Mucosa of rectum (tissue), 2 donors: ENCODE results near the gene HORMAD2.
"Not testable (repeated sequence)": the region's sequence is repeated elsewhere in the genome, so short reads cannot be mapped to it uniquely, and the experiment has no call there.

Source experiments
- H3K27ac ChIP-seq, 2 donors: one replicate each; pipeline ENCODE4 v1.7.0; 2013; ENCODE audit warnings: inconsistent platforms in 2 of 2, low read depth in 2 of 2, low read length in 2 of 2
- H3K27me3 ChIP-seq, 2 donors: one replicate each; pipeline ENCODE4 v1.7.0; 2013; ENCODE audit warnings: low read length in 2 of 2; ENCODE audit not compliant: control insufficient read depth in 2 of 2, insufficient read depth in 2 of 2
- H3K36me3 ChIP-seq, 2 donors: one replicate each; pipeline ENCODE4 v1.7.0; 2013; ENCODE audit warnings: low read length in 2 of 2; ENCODE audit not compliant: control insufficient read depth in 2 of 2, insufficient read depth in 2 of 2
- H3K4me1 ChIP-seq, 2 donors: one replicate each; pipeline ENCODE4 v1.7.0; 2013; ENCODE audit warnings: low read length in 2 of 2, mild to moderate bottlenecking in 1 of 2; ENCODE audit not compliant: control insufficient read depth in 2 of 2, insufficient read depth in 2 of 2
- H3K4me3 ChIP-seq, 2 donors: one replicate each; pipeline ENCODE4 v1.7.0; 2013; ENCODE audit warnings: low read length in 2 of 2
- H3K9ac ChIP-seq, 2 donors: one replicate each; pipeline ENCODE4 v1.7.0; 2013; ENCODE audit warnings: low read length in 2 of 2, low read depth in 1 of 2, mild to moderate bottlenecking in 1 of 2
- H3K9me3 ChIP-seq, 2 donors: one replicate each; pipeline ENCODE4 v1.7.0; 2013; ENCODE audit warnings: low read length in 2 of 2; ENCODE audit not compliant: control insufficient read depth in 2 of 2
- donor health status: healthy.
- donor health status: Normal muscosa, but diverticular disease.

Gene HORMAD2

GRCh38 chr22:30092686-30093085 is 12.4 kb downstream of the HORMAD2 start:
- Histone ChIP-seq H3K4me3 (no peak overlapping the region), H3K27me3 (peaks cover 3 to 4% of the 10 kb centered on the region in 2 donors), H3K9me3 (no peaks in the 10 kb centered on the region), H3K9ac (no peak overlapping the region), H3K36me3 (no peaks in the 10 kb centered on the region), H3K4me1 (no peaks in the 10 kb centered on the region), H3K27ac (no peak overlapping the region)

GRCh38 chr22:30094804-30095203 is 14.5 kb downstream of the HORMAD2 start:
- Histone ChIP-seq H3K4me3 (no peak overlapping the region), H3K36me3 (no peaks in the 10 kb centered on the region), H3K9me3 (no peaks in the 10 kb centered on the region), H3K9ac (no peak overlapping the region), H3K4me1 (no peaks in the 10 kb centered on the region), H3K27ac (no peak overlapping the region), H3K27me3 (peaks cover 3 to 5% of the 10 kb centered on the region in 2 donors)

- H3K27me3 ChIP-seq = peaks cover 3 to 5% of the 10 kb centered on the region in 2 donors
- no peak overlapping the region for H3K9ac ChIP-seq
- H3K36me3 ChIP-seq = no peaks in the 10 kb centered on the region
- no peak overlapping the region for H3K4me3 ChIP-seq
- no peaks in the 10 kb centered on the region for H3K4me1 ChIP-seq
- H3K9me3 ChIP-seq = no peaks in the 10 kb centered on the region
- no peak overlapping the region for H3K27ac ChIP-seq
These were observed 17.6 kb downstream of the HORMAD2 start for GRCh38 chr22:30097861-30098260.

GRCh38 chr22:30100770-30101169 is 20.5 kb downstream of the HORMAD2 start:
- H3K4me3 ChIP-seq, H3K9me3 ChIP-seq, H3K4me1 ChIP-seq, H3K36me3 ChIP-seq, H3K9ac ChIP-seq, H3K27me3 ChIP-seq, H3K27ac ChIP-seq: not testable (repeated sequence)

- no peak overlapping the region for H3K9ac ChIP-seq
- H3K27ac ChIP-seq = no peak overlapping the region
- no peak overlapping the region for H3K4me3 ChIP-seq
- no peaks in the 10 kb centered on the region for H3K4me1 ChIP-seq
- H3K27me3 ChIP-seq = no peaks in the 10 kb centered on the region
- no peaks in the 10 kb centered on the region for H3K36me3 ChIP-seq
- H3K9me3 ChIP-seq = no peaks in the 10 kb centered on the region
These were observed 24.4 kb downstream of the HORMAD2 start for GRCh38 chr22:30104501-30105156.

- no peak overlapping the region for H3K27ac ChIP-seq
- H3K4me1 ChIP-seq = no peaks in the 10 kb centered on the region
- H3K36me3 ChIP-seq = no peaks in the 10 kb centered on the region
- H3K9me3 ChIP-seq = no peaks in the 10 kb centered on the region
- H3K9ac ChIP-seq = no peak overlapping the region
- no peak overlapping the region for H3K4me3 ChIP-seq
- H3K27me3 ChIP-seq = no peaks in the 10 kb centered on the region
These were observed 25.2 kb downstream of the HORMAD2 start for GRCh38 chr22:30105483-30105882.

- no peak overlapping the region for H3K4me3 ChIP-seq
- no peaks in the 10 kb centered on the region for H3K27me3 ChIP-seq
- H3K4me1 ChIP-seq = no peaks in the 10 kb centered on the region
- H3K9me3 ChIP-seq = no peaks in the 10 kb centered on the region
- no peak overlapping the region for H3K9ac ChIP-seq
- no peak overlapping the region for H3K27ac ChIP-seq
- no peaks in the 10 kb centered on the region for H3K36me3 ChIP-seq
These were observed 33.2 kb downstream of the HORMAD2 start for GRCh38 chr22:30113494-30113893.

GRCh38 chr22:30114361-30114760 is 34.1 kb downstream of the HORMAD2 start:
- Histone ChIP-seq H3K27me3 (no peaks in the 10 kb centered on the region), H3K9ac (no peak overlapping the region), H3K9me3 (no peaks in the 10 kb centered on the region), H3K4me1 (no peaks in the 10 kb centered on the region), H3K4me3 (no peak overlapping the region), H3K27ac (no peak overlapping the region), H3K36me3 (no peaks in the 10 kb centered on the region)

- H3K27me3 ChIP-seq = no peaks in the 10 kb centered on the region
- no peak overlapping the region for H3K27ac ChIP-seq
- no peaks in the 10 kb centered on the region for H3K9me3 ChIP-seq
- H3K9ac ChIP-seq = no peak overlapping the region
- H3K36me3 ChIP-seq = no peaks in the 10 kb centered on the region
- no peaks in the 10 kb centered on the region for H3K4me1 ChIP-seq
- no peak overlapping the region for H3K4me3 ChIP-seq
These were observed 35.4 kb downstream of the HORMAD2 start for GRCh38 chr22:30115705-30116104.

- Histone ChIP-seq H3K9ac (no peak overlapping the region), H3K27me3 (no peaks in the 10 kb centered on the region), H3K9me3 (no peaks in the 10 kb centered on the region), H3K27ac (no peak overlapping the region), H3K36me3 (no peaks in the 10 kb centered on the region), H3K4me3 (no peak overlapping the region), H3K4me1 (no peaks in the 10 kb centered on the region)
These were observed 36.3 kb downstream of the HORMAD2 start for GRCh38 chr22:30116362-30117117.
